HepG2 (cell line): ENCODE measurements around the gene ZBTB46. TPM values are rescaled to one million over a fixed set of nuclear protein-coding genes. Genes with fewer than 3 reads are reported as not detected.

Experiments used
- ATF7-NPFF ChIP-seq: sonication (generic); formaldehyde crosslinking; IDR thresholded peaks from 2 replicates; pipeline ENCODE4 v1.8.1; 2023; ENCODE audit warnings: mild to moderate bottlenecking, low read depth, missing genetic modification reagents, moderate library complexity
- HCFC1 ChIP-seq: fragments of 150-350 bp; IDR thresholded peaks from 2 replicates; pipeline ENCODE4 v1.6.1; 2014; ENCODE audit warnings: low read depth, low read length
- HES4 ChIP-seq: sonication (generic); formaldehyde crosslinking; IDR thresholded peaks from 2 replicates; pipeline ENCODE4 v1.9.0; 2021; ENCODE audit warnings: mild to moderate bottlenecking, missing genetic modification reagents, borderline replicate concordance
- KLF11 ChIP-seq: IDR thresholded peaks from 2 replicates; pipeline ENCODE4 v1.6.1; 2016; ENCODE audit warnings: missing compliant biosample characterization
- NFE2 ChIP-seq: sonication (generic); formaldehyde crosslinking; IDR thresholded peaks from 2 replicates; pipeline ENCODE4 v1.4.0; 2020; ENCODE audit warnings: missing genetic modification reagents
- SCMH1 ChIP-seq: sonication (generic); formaldehyde crosslinking; IDR thresholded peaks from 2 replicates; pipeline ENCODE4 v1.9.0; 2021; ENCODE audit warnings: missing genetic modification reagents, mild to moderate bottlenecking, borderline replicate concordance
- SETDB1 ChIP-seq: sonication (generic); formaldehyde crosslinking; IDR thresholded peaks from 2 replicates; pipeline ENCODE4 v1.5.1; 2020; ENCODE audit warnings: missing genetic modification reagents, mild to moderate bottlenecking, borderline replicate concordance
- TBP ChIP-seq: sonication (generic); formaldehyde crosslinking; IDR thresholded peaks from 2 replicates; pipeline ENCODE4 v1.5.0; 2020; ENCODE audit warnings: missing genetic modification reagents
- YEATS2 ChIP-seq: sonication (generic); formaldehyde crosslinking; IDR thresholded peaks from 2 replicates; pipeline ENCODE4 v1.4.0; 2020; ENCODE audit warnings: missing genetic modification reagents, borderline replicate concordance
- ZNF318 ChIP-seq: sonication (generic); formaldehyde crosslinking; IDR thresholded peaks from 2 replicates; pipeline ENCODE4 v1.4.0; 2020; ENCODE audit warnings: mild to moderate bottlenecking, missing genetic modification reagents
- ZNF687 ChIP-seq: sonication (generic); formaldehyde crosslinking; IDR thresholded peaks from 2 replicates; pipeline ENCODE4 v1.5.1; 2020; ENCODE audit warnings: mild to moderate bottlenecking, missing genetic modification reagents, moderate library complexity
- ZNF775 ChIP-seq: sonication (generic); formaldehyde crosslinking; IDR thresholded peaks from 2 replicates; pipeline ENCODE4 v1.4.0; 2020; ENCODE audit warnings: missing genetic modification reagents, mild to moderate bottlenecking, moderate library complexity, borderline replicate concordance
- polyA plus RNA-seq, 8 experiments: library from polyadenylated mRNA; depleted of rRNA in 3 of 8; stranded (reverse) in 7 of 8; unstranded in 1 of 8; fragments of >200 nt; fragmentation: Illumina TruSeq in 4 of 8; extraction: Trizol in 4 of 8; gene quantifications; 2 replicates each; pipeline versions ENCODE4 v1.2.1 to v1.2.3, GENCODE V29; 2011 to 2016; ENCODE audit warnings: low read depth in 4 of 8, missing spikeins in 1 of 8, mixed read lengths in 1 of 8; ENCODE audit not compliant: insufficient read depth in 1 of 8
- total RNA-seq, 5 experiments: library from RNA; depleted of rRNA; stranded (reverse); fragments of >200 nt; fragmentation: Illumina TruSeq; extraction: Trizol; gene quantifications; 2 replicates each; pipeline ENCODE4 v1.2.3, GENCODE V29; 2016; ENCODE audit warnings: low read depth in 1 of 5
- TF ChIP-seq, protein P1 (sequence below): sonication (generic); formaldehyde crosslinking; IDR thresholded peaks from 2 replicates; pipeline ENCODE4 v1.5.0; 2020; ENCODE audit warnings: mild to moderate bottlenecking, missing genetic modification reagents, moderate library complexity

ZBTB46 gene
- total and polyA plus RNA-seq, 2 of the 13 experiments (the other 11 are each of a cell fraction or from before 2014, with no cell fraction given), result 1.6 to 13.5 TPM

DNA sequence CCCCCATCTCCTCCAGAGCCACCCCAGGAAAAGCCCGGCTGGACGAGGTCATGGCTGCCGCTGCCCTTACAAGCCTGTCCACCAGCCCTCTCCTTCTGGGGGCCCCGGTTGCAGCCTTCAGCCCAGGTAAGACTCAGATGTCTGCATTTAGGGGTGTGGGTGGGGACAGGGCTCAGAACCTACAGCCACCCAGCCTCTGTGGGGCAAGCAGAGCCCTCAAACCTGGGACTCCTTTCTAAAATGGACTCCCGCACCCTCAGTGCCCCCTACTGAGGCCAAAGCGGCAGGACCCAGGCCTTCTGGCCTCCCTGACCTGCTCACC lies 89.7 kb downstream of the ZBTB46 start (continued):
- peak; percentile 61; the same call in 1 of the 2 replicates for TF ChIP-seq ZNF687 (CRISPR knock-in tag)
- TF ChIP-seq ATF7-NPFF (CRISPR knock-in tag), result peak; percentile 83; the same call in 1 of the 2 replicates
- no peak for TF ChIP-seq HES4 (CRISPR knock-in tag)
- no peak for TF ChIP-seq KLF11 (CRISPR knock-in tag)
- no peak for TF ChIP-seq ZNF318 (CRISPR knock-in tag)
- TF ChIP-seq NFE2, result no peak
- no peak for TF ChIP-seq TBP (CRISPR knock-in tag)
- no peak for TF ChIP-seq ZNF775 (CRISPR knock-in tag)
- TF ChIP-seq HCFC1, result no peak
- no peak for TF ChIP-seq SCMH1
- TF ChIP-seq, protein P1, sequence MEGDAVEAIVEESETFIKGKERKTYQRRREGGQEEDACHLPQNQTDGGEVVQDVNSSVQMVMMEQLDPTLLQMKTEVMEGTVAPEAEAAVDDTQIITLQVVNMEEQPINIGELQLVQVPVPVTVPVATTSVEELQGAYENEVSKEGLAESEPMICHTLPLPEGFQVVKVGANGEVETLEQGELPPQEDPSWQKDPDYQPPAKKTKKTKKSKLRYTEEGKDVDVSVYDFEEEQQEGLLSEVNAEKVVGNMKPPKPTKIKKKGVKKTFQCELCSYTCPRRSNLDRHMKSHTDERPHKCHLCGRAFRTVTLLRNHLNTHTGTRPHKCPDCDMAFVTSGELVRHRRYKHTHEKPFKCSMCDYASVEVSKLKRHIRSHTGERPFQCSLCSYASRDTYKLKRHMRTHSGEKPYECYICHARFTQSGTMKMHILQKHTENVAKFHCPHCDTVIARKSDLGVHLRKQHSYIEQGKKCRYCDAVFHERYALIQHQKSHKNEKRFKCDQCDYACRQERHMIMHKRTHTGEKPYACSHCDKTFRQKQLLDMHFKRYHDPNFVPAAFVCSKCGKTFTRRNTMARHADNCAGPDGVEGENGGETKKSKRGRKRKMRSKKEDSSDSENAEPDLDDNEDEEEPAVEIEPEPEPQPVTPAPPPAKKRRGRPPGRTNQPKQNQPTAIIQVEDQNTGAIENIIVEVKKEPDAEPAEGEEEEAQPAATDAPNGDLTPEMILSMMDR (CRISPR knock-in tag), result peak; percentile 42; the same call in 1 of the 2 replicates
- TF ChIP-seq SETDB1 (CRISPR knock-in tag), result no peak
- TF ChIP-seq YEATS2, result no peak
